HK-2 (cell line): ENCODE measurements around the gene TMEM50A.
"Not testable (repeated sequence)": the region's sequence is repeated elsewhere in the genome, so short reads cannot be mapped to it uniquely, and the experiment has no call there.

Experiments used
- DNase-seq: peaks from one replicate; pipeline ENCODE4 v3.0.0-alpha.2; 2018; ENCODE audit not compliant: unreplicated experiment

Gene TMEM50A

DNA sequence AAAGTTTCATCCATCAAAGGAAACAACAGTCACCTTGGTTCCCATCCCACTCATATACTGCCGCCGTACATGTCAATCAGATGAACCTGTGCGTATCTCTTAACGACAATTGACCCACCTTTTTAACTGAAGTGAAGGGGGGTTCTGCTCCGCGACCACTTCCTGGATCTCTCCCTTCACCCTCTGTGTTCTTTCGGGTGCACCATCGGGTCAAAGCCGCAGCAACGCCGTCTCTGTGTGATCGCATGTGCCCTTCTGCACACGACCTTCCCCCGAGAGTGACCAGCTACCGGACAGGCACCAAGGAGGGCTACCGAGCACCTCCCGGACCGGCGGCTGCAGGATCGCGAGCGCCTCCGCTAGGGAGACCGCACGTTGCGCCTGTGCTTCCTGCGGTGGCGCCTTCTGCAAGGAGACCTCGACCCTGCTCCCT, 1.2 kb upstream of the TMEM50A start:
- DNase-seq = peak; percentile 13

DNA sequence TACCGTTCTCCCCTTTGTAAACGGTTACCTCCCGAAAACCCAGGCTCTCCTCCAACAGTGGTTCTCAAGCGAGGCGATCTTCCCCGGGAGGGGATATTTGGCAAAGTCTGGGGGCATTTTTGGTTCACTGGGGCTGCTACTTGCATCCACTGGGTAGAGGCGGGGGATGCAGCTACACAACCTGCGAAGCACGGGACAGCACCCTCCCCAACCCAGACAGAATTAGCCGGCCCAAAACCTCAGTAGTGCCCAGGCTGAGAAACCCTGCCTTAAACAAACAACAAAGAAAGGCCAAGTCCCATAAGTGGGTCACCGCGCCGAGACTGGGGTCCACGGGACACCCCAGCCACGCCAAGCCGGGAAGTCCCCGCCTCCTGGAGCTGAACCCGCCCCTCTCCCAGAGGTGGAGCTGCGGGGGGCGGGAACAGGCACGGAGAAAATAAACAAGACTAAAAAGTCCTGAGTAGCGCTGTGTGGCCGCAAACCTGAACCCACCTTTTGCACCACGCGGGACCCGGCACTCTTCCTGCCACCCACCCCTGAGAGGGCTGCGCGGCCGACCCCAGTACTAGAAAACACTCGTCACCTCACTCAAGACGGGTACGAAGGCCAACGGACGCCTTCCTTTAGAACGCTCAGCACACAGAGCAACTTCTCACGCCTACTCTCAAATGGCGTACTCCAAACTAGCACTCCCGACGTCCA, 499 bp upstream of the TMEM50A start:
- not testable (repeated sequence) for DNase-seq

DNA sequence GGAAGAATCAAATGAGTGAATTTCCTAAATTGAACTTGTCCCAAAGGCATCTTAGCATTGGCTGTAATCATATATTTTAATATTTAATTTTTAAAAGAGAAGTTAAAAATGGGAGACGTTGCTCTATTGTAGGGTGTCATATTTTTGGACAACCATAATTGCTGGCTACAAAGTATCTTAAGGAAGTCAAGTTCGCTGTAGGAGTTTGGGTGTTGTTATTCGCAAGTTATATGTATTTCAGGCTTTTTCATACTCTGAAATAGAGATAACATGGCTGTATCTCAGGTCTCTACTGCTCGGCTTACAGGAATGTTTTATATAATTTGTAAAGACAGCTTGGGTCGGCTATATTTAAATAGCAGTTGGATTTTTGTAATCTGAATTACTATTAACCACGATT, 852 bp downstream of the TMEM50A start:
- DNase-seq = no peak

DNA sequence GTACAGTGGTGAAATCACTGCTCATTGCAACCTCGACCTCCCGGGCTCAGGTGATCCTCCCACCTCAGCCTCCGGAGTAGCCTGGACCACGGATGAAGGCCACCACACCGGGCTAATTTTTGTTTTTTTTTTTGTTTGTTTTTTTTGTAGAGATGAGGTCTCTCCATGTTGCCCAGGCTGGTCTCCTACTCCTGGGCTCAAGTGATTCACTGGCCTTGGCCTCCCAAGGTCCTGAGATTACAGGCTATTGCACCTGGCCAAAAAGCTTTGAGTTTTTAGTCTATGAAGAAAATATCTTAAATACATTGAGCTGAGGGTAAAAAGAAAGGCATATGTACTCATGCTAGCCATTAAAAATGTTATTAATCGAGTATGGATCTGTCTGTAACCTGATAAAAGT, 3.6 kb downstream of the TMEM50A start:
- no peak for DNase-seq

DNA sequence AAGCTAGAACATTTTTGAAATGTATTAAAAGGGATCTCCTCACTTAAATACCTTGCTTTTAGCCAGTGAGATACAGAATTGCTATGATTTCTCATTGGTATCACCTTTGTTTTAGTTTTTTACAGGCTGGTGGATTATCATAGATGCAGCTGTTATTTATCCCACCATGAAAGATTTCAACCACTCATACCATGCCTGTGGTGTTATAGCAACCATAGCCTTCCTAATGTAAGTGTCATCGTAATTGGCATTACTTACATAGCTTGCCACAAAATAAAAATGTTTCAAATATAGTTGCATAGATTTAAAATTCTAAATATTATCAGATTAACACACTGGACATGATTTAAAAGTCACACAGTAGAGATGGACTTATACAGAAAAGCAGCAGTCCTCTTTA, 4.7 kb downstream of the TMEM50A start:
- DNase-seq = no peak

DNA sequence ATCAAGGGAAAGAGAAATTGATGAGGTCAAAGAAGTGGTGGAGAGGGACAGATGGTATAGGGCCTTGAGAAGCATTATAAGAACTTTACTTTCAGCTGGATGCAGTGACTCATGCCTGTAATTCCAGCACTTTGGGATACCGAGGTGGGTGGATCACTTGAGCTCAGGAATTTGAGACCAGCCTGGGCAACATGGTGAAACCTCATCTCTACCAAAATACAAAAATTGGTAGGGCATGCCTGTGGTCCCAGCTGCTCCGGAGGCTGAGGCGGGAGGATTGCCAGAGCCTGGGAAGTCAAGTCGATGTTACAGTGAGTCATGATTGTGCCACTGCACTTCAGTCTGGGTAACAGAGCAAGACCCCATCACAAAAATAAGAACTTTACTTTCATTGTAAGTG, 5.7 kb downstream of the TMEM50A start:
- peak; percentile 16 for DNase-seq

DNA sequence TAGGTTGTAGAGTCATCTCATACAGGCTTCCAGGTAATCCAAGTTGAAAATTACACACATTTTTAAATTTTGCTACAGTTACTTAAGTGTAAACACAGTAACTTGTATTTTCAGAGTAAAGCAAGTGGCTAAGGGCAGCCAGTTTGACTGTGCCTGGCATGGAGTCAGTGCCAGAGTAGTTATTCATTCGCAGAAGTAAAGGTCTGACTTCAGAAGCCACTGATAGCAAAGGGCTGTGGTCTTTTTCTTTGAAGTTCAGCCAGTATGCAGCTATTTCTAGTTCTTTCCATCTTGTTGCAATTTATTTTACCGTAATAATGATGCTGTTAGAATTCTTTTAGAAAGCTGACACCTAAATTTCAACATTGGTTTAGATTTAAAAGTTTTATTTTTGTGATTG, 9.4 kb downstream of the TMEM50A start:
- DNase-seq = no peak

DNA sequence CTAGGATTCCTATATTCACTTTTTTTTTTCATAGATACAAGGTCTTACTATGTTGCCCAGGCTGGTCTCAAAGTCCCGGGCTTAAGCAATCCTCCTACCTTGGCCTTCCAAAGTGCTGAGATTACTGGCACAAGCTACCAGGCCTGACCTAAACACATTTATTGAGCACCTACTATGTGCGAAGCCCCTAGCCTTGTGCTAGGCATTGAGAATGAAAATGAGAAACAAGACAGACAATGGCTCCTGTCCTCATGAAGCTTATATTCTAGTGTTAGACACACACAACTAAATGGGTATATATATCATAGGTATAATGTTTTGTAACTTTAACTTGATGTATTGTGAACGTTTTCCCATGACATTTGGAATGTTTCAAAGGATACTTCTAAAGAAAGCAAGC, 11.5 kb downstream of the TMEM50A start:
- DNase-seq = no peak

DNA sequence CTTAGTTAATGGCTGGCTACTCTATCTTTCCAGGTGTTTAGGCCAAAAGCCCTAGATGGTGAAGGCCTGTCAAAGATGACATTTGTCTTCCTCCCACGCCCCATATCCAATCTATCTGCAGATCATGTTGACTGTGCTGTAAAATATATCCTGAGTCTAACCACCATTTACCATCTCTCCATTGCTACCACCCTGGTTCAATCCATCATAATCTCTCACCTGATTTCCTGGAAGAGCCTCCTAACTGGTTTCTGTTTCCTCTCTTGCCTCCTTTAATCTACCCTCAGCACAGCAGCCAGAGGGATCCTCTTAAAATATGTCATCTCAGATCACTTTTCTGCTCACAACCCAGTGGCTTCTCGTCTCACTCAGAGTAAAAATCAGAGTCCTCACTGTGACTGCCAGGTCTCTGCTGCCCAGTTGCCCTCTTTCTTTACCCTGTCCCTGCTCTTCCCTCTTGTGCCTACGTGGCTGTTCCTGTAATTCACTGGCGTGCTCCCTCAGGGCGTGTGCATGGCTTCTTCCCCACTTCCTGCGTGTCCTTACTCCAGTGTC, 17.8 kb downstream of the TMEM50A start:
- no peak for DNase-seq

DNA sequence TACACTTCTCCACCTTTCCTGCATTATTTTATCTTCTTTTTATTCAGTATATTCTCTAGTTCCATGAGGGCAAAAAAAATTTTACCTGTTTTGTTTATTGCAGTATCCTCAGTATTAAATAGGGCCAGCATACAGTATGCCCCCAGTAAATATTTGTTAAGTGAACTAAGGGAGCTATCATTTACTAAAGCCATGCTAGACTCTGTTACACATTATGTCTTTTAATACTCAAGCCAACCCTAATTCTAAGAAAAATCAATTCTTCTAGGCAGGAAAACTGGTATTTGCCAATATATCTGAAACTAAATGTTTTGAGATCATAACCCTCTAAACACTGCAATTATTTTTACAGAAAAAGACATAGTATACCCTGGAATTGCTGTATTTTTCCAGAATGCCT, 18.3 kb downstream of the TMEM50A start:
- no peak for DNase-seq

DNA sequence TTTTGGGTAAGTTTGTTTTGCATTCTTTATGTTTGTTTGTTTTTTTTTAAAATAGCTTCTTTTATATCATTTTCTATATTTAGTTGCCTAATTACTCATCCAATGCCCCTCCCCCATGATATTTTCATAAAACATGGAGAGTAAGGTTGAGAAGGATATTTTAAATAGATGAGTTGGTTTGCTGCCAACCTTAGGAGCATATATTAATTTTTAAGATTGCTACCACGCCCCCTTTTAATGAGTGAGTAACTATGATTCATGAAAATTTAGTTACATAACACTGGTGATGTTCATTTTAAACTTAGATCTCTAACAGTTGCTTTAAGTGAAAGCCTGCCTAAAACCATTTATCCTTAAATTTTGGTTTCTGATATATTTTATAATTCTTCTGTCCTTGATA, 18.7 kb downstream of the TMEM50A start:
- no peak for DNase-seq

DNA sequence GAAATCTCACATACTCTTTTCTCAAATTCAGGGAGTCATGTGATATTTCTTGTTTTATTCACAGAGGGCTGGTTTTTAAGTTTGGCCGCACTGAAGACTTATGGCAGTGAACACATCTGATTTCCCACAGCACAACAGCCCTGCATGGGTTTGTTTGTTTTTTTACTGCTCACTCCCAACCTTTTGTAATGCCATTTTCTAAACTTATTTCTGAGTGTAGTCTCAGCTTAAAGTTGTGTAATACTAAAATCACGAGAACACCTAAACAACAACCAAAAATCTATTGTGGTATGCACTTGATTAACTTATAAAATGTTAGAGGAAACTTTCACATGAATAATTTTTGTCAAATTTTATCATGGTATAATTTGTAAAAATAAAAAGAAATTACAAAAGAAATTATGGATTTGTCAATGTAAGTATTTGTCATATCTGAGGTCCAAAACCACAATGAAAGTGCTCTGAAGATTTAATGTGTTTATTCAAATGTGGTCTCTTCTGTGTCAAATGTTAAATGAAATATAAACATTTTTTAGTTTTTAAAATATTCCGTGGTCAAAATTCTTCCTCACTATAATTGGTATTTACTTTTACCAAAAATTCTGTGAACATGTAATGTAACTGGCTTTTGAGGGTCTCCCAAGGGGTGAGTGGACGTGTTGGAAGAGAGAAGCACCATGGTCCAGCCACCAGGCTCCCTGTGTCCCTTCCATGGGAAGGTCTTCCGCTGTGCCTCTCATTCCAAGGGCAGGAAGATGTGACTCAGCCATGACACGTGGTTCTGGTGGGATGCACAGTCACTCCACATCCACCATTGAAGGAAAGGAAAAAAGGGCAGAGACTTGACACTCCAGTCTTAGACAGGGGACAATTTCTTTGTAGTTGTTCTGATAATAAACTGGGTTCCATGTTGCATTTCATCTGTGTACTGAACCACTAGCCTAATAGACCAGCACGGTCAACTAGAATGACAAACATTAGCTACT, 22.8 kb downstream of the TMEM50A start:
- peak; percentile 41 for DNase-seq

DNA sequence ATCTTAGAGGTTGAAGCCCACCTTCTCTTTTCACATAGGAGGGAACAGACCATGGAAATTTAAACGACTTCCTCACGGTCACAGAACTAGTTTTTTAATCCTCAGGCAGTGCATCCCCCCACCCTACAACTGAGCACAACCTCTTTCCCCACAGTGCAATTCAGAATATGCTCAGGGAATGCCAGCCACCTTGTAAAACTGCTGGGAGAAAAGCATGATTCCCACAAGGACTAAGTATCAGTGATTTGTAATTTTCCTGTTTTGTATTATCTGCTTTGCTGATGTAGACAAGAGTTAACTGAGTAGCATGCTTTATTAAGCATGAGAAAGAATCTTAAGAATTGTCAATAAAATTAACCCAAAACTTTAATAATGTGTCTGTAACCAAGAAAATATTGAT, 23.8 kb downstream of the TMEM50A start:
- DNase-seq = no peak

DNA sequence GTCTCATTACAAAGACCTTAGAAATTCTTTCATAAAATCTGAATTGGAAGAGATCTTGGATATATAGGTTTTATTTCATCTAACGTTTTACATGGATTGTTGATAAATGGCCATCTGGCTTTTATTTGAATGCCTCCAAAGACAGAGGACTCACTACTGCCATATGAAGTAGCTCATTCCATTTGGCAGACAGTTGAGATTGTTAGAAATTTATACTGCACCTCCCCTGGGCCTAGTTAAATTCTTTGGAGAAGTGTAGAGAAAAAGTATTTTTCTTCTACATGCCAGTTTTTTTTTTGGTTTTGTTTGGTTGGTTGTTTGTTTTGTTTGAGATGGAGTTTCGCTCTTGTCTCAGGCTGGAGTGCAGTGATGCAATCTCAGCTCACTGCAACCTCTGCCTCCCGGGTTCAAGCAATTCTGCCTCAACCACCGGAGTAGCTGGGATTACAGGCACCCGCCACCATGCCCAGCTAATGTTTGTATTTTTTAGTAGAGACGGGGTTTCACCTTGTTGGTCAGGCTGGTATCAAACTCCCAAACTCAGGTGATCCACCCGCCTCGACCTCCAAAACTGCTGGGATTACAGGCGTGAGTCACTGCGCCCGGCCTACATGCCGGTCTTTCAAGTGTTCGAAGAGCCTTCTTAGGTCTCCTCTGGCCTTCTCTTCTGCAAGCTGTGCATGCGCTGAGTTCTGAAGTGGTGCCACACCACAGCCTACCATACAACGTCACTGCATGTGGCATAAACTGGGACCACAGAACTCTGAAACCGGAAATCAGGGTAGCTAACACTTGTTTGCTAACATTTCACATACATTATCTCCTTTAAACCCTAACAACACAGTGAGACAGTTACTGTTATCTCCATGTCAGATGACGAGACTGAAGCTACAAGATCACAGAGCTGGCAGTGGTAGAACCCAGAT, 24.8 kb downstream of the TMEM50A start:
- not testable (repeated sequence) for DNase-seq

DNA sequence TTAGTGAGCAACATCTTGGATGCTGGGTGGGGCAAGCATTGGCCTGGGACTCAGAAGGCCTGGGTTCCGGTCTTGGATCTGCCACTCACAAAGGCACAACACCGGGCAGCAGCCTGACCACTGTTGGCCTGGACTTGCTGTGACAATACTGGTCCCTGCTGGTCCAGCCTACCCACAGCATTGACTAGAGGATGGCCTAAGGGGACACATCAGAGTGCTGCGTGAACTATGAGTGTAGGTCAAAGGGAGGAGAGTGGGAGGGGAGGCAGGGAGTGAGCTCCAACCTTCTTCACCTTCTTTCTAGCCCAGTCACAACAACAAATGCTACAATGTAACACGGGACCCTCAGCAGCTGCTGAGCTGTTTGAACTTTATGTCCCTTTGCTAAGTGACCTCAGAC, 31.1 kb downstream of the TMEM50A start:
- DNase-seq = no peak

DNA sequence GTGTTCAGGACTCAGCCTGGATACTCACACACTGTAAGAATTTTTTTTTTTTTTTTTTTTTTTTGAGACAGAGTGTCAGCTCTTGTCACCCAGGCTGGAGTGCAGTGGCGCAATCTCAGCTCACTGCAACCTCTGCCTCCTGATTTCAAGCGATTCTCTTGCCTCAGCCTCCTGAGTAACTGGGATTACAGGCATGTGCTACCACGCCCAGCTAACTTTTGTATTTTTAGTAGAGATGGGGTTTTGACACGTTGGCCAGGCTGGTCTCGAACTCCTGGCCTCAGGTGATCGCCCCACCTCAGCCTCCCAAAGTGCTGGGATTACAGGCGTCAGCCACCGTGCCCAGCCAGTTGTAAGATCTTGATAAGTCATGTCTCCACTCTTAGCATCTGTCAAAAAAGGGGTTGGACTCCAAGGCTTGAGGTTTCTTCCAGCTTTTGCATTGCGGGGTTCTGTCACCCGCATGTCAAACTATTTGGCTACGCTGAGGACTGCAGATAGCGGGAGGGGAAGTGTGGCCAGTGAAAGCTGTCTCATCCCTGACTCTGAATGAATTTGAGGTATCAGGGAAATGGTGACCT, 31.6 kb downstream of the TMEM50A start:
- DNase-seq = not testable (repeated sequence)

DNA sequence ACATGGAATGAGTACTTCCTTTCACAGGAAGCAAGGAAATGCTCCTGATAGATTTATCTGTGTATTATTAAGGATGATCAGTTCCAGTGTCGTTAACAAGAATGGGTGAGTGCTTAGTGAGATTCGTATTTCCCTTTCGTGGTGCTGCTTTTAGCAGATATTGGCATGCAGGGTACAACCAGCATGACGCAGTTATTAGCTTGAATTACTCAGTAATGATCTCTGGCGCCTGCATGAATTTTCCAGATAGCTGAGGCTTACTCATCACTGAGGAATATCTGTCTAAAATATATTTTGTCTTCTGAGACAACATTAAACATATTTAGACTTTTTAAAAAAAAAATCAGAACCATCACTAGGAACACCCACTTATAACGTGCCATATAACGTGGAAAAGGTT, 33.6 kb downstream of the TMEM50A start:
- not testable (repeated sequence) for DNase-seq

DNA sequence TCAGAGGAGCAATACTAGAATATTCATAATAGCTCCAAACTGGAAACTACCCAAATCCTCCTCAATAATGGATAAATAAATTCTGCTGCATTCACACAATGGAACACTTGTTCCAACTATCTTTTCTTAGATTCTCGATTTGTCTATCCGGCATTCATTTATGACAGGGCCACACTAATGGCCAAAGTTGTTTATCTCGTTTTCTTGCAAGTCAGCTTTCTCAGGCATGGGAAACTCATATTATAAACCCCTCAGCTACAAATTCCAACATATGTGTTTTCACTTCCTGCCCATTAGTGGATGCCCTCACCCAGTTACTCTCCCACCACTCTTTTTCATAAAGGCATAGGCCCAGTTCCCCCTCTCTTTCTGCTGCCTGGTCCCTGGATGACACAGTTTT, 40.2 kb downstream of the TMEM50A start:
- not testable (repeated sequence) for DNase-seq

DNA sequence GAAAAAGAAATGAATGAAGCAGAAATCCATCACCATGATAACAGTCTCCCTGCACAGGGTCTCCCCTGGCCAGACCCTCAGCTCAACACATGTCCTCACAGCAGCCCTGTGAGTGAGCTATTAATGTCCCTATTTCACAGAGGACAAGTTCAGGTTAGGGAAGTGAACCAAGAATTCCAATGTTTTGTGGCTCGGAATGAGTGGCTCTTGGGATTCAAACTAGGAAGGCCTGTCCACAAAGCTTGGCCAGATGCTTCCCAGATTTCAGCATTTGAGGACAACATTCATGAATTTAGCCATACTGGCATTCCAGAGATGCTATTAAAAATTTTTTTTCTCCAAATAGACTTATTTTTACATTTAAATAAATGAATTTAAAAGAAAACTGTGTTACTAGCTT, 44.4 kb downstream of the TMEM50A start:
- DNase-seq = not testable (repeated sequence)

DNA sequence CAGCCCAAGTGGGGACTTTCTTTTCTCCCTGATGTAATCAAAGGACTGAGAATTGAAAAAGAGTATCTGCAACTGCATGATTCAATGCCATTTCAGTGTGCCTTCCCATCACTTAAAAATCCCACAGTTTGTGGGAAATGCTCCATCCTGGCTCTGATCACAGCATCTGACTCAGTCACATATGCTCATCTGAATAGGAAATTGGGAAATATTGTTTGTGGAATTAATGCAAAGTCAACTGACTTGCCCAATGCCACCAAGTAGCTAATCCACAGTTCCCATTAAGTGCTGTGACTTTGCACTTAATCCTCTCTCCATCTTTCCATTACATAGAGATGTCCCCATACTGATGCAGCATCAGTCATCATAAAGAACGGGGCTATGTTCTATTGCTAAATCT, 45.0 kb downstream of the TMEM50A start:
- not testable (repeated sequence) for DNase-seq

DNA sequence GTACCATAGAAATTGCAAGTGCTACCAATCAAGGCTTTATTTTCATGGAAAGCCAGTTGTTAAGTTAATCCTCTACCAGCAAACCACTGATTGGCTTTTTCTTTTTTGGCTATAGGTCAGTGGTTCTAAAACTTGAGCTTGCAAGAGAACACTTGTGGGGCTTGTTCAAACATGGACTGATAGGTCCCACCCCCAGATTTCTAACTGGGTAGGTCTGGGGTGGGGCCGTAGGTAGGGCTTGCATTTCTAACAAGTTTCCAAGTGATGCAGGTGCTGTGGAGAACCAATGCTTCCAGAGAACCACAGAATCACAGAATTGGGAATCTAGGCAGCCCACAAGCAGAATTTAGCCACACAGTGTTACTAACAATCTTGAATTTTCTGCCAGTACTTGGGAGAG, 45.7 kb downstream of the TMEM50A start:
- not testable (repeated sequence) for DNase-seq
